ENCODE results near the gene MXRA7. TPM values are rescaled to one million over a fixed set of nuclear protein-coding genes. Genes with fewer than 3 reads are reported as not detected.
"Not testable (repeated sequence)": the region's sequence is repeated elsewhere in the genome, so short reads cannot be mapped to it uniquely, and the experiment has no call there.

Gene MXRA7
- total and polyA plus RNA-seq, 3 donors from 2014 or later = 217 to 272 (median 253) TPM

DNA sequence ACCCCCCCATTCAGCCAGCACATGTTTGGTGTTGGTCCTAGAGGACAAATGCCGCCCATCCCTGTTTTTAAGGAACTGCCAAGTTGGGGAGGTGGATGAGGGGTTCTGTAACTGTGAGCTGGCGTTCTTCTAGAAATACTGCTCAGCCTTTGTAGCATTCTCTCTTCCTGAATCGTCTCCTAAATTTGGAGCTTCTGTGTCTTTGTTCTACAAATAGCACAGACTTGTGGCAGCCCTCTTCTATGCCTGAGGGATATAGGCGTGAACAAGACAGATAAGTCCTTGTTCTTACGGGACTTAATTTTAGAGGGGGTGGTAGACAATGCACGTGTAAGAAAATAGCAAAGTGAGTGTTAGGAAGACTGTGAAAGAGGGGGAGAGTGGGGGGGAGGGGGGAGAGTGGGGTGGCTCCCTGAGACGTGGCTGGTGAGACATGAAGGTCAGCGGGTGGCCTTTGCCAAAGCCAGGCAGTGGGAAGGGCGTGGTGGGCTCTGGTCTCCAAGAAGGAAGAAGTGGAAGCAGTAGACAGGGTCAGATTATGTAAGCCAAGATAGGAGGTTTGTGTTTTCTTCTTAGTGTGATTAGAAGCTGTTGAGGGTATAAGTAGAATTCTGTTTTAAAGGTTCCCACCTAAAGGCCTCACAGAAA is 37.1 kb upstream of the MXRA7 start:
- H3K27me3 ChIP-seq = no peaks in the 10 kb centered on the region
- no peaks in the 10 kb centered on the region for H3K4me1 ChIP-seq
- H3K4me3 ChIP-seq = no peak overlapping the region
- WGBS, 2 donors = 80 to 84% methylated on average over 9 of the region's 9 CpGs
- no peaks in the 10 kb centered on the region for H3K9me3 ChIP-seq
- intact Hi-C loops (cut with DNase I; ENCODE audit: low total_unique reads) = no loop called here
- H3K36me3 ChIP-seq (ENCODE audit: low read depth, missing control alignments) = no peaks in the 10 kb centered on the region
- DNase-seq = no peak
- TF ChIP-seq POLR2A (IDR thresholded peaks at IDR 0.05) (no peak), CTCF (IDR thresholded peaks at IDR 0.05) (no peak)
- no peak overlapping the region for H3K27ac ChIP-seq

- H3K27me3 ChIP-seq; H3K27ac ChIP-seq; H3K4me3 ChIP-seq; DNase-seq; intact Hi-C loops (cut with DNase I; ENCODE audit: low total_unique reads); H3K4me1 ChIP-seq; H3K9me3 ChIP-seq; H3K36me3 ChIP-seq (ENCODE audit: low read depth, missing control alignments): not testable (repeated sequence)
- 96 to 97% methylated on average over 6 of the region's 6 CpGs for WGBS, 2 donors
These were observed 35.0 kb upstream of the MXRA7 start for GRCh38 chr17:76745785-76746184.

DNA sequence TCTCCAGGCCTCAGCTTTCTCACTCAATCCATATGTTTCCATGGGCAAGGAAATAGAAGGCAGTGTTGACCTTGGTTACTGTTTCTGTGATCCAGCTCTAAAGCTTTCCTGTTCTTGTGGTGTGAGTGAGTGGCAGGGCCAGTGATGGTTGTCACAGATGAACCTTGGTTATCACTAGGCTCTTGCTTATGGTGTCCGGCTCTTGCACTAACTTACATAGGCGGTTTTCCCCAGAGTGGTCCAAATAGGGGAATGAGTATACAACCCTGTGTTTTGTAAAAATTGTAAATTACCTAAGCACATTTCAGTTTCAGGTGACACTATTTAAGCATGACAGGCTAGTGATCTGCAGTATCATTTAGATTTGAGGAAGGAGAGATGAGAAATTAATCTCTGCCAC is 34.0 kb upstream of the MXRA7 start:
- Histone ChIP-seq H3K9me3 (no peaks in the 10 kb centered on the region), H3K36me3 (ENCODE audit: low read depth, missing control alignments) (no peaks in the 10 kb centered on the region), H3K27ac (no peak overlapping the region), H3K4me1 (no peaks in the 10 kb centered on the region), H3K27me3 (no peaks in the 10 kb centered on the region), H3K4me3 (no peak overlapping the region)
- intact Hi-C loops (cut with DNase I; ENCODE audit: low total_unique reads) = no loop called here
- TF ChIP-seq CTCF (IDR thresholded peaks at IDR 0.05) (no peak), POLR2A (IDR thresholded peaks at IDR 0.05) (no peak)
- WGBS, 2 donors = 98 to 100% methylated on average over 2 of the region's 2 CpGs
- DNase-seq = no peak

- Histone ChIP-seq H3K4me3 (no peak overlapping the region), H3K36me3 (ENCODE audit: low read depth, missing control alignments) (no peaks in the 10 kb centered on the region), H3K9me3 (no peaks in the 10 kb centered on the region), H3K27me3 (no peaks in the 10 kb centered on the region), H3K27ac (no peak overlapping the region), H3K4me1 (peaks cover 8% of the 10 kb centered on the region)
- TF ChIP-seq POLR2A (IDR thresholded peaks at IDR 0.05) (no peak), CTCF (IDR thresholded peaks at IDR 0.05) (no peak)
- intact Hi-C loops (cut with DNase I; ENCODE audit: low total_unique reads) = no loop called here
- DNase-seq = no peak
These were observed 32.2 kb upstream of the MXRA7 start for GRCh38 chr17:76742958-76743357.

- H3K36me3 ChIP-seq (ENCODE audit: low read depth, missing control alignments) = no peaks in the 10 kb centered on the region
- intact Hi-C loops (cut with DNase I; ENCODE audit: low total_unique reads) = no loop called here
- TF ChIP-seq CTCF (IDR thresholded peaks at IDR 0.05) (no peak), POLR2A (IDR thresholded peaks at IDR 0.05) (no peak)
- no peak overlapping the region for H3K4me3 ChIP-seq
- no peak overlapping the region for H3K27ac ChIP-seq
- DNase-seq = no peak
- H3K9me3 ChIP-seq = no peaks in the 10 kb centered on the region
- peaks cover 8% of the 10 kb centered on the region for H3K4me1 ChIP-seq
- 62 to 72% methylated on average over 5 of the region's 5 CpGs for WGBS, 2 donors
- H3K27me3 ChIP-seq = no peaks in the 10 kb centered on the region
These were observed 29.8 kb upstream of the MXRA7 start for GRCh38 chr17:76740329-76741118.

DNA sequence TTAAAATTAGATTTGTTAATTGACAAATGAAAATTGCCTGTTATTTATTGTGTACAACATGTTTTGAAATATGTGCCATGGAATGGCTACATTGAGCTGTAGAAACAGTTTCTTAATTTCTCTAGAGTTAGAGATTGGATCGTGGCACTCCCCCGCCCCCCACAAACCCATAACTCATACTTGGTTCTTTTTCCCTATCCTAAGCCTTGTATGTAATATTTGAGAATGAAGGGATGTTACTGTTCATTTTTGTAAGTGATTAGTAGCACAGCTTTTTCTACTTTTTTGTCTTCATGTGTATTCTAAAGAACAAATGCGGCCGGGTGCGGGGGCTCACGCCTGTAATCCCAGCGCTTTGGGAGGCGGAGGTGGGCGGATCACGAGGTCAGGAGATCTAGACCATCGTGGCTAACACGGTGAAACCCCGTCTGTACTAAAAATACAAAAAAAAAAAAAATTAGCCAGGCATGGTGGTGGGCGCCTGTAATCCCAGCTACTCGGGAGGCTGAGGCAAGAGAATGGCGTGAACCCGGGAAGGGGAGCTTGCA is 28.9 kb upstream of the MXRA7 start:
- intact Hi-C loops (cut with DNase I; ENCODE audit: low total_unique reads); H3K4me3 ChIP-seq; DNase-seq; H3K27me3 ChIP-seq; H3K27ac ChIP-seq; H3K9me3 ChIP-seq; H3K36me3 ChIP-seq (ENCODE audit: low read depth, missing control alignments): not testable (repeated sequence)
- peaks cover 13% of the 10 kb centered on the region for H3K4me1 ChIP-seq
- 62 to 66% methylated on average over 17 of the region's 17 CpGs for WGBS, 2 donors
